GM21367 (cell line): ENCODE results near the gene ZNF460.

Experiments used
- ATAC-seq: cut with Tn5 transposase; IDR thresholded peaks from one replicate; pipeline ENCODE4 v1.9.1; 2021; ENCODE audit not compliant: unreplicated experiment

The ZNF460 gene

GRCh38 chr19:57279418-57280164 lies 694 bp upstream of the ZNF460 start:
- ATAC-seq: peak; percentile 58

DNA sequence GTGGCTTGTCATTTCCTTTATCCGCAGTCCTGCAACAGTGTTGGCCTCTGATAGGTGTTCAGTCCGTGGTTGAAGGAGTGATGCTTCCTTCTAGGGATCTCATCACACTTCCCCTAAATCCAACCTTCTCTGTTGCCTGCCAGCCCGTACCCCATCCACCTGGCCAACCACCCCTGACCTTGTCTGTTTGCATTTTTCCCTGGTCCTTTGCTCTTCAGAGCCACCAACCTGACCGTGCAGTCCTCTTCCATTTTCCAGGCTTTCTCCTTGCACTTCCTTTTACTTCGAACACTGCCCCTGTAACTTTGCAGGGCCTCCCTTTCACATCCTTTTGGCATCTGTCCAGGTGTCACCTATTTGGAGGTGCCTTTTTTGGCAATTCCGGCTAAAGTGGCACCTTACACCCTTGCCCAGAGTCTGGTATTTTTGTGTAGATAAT lies 696 bp downstream of the ZNF460 start:
- no peak for ATAC-seq

DNA sequence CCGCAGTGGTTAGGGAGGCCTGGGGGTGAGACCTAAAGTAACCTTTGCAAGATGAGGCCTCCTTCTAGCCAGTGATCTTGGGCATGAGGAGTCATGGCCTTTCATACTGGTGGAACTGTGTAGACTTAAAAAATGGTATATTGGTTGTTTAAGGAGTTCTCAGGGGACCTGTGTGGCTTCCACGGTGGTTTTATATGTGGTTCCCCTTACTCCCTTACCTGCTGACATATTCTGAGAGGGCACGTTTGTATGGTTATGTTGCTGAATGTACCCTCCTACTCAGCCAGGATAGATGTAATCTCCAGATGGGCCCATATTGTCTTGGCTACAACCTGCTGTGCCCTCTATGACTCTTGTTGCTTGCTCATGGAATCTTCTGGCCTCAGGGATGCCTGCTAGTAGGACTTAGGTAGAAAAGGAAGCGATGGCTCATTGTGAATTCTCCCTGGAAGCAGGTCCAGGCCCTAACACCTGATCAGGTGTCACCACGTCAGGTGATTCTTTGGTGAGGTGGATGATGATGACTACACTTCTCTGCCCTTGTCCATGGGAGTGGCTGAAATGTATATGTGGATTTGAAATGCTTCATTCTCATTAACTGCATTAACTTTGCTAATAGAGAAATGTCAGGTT lies 1.8 kb downstream of the ZNF460 start:
- ATAC-seq: no peak

DNA sequence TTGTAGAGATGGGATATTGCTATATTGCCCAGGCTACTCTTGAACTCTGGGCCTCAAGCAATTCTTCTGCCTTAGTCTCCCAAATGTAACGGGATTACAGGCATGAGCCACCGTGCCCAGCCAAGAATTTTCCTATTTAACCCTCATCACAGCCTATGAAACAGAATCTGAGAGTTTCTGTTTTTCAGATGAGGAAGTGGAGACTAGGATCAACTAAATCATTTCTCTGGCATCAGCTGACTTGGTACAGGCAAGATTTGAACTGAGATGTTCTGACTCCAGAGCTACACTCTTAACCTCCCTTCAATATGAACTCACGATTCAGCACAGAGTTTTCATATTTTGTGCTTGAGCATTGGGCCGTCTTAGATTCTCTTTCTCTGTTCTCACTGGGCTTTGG lies 8.1 kb downstream of the ZNF460 start:
- ATAC-seq: no peak

- ATAC-seq: no peak
These were observed 10.7 kb downstream of the ZNF460 start for GRCh38 chr19:57290970-57291369.

DNA sequence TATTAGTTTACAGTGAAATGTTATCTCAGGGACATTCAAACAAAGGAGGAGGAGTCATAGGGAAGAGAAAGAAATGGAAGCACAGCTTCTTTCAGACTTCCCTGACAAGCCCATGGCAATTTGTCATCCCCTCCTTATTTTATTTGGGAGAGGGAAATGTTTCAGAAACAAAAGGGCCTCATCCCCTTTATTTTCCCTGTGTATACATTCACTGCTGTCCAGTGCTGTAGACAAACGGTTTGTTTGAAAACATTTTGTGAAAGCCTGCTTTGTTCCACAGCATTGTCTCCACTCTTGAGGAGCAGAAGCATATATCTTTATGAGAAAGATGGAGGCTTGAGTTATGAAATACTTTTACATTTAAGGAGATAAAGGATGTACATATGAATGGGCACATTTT lies 12.3 kb downstream of the ZNF460 start:
- no peak for ATAC-seq

GRCh38 chr19:57293719-57294118 lies 13.4 kb downstream of the ZNF460 start:
- ATAC-seq: no peak

DNA sequence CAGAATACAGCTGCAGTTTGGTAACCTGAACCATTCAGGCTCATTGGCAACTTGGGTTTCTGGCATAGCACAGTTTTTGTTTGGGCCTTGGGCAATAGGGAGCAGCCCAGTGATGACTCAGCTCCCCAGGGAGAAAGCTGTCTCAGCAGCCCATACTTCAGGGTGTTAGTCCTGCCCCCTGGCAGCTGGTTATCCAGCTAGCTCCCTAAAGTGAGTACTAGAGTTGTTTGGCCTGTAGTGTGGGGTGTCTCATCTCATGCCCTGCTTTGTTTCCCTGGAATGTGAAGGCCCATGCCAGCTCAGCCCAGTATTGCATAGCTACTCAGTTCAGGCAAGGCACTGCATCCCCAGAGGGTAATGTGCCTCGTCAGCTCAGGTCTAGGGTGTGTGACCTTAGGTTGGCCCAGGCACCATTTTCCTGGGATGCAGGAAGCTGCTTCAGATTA lies 21.8 kb downstream of the ZNF460 start:
- no peak for ATAC-seq

- no peak for ATAC-seq
These were observed 22.6 kb downstream of the ZNF460 start for GRCh38 chr19:57302727-57303401.

DNA sequence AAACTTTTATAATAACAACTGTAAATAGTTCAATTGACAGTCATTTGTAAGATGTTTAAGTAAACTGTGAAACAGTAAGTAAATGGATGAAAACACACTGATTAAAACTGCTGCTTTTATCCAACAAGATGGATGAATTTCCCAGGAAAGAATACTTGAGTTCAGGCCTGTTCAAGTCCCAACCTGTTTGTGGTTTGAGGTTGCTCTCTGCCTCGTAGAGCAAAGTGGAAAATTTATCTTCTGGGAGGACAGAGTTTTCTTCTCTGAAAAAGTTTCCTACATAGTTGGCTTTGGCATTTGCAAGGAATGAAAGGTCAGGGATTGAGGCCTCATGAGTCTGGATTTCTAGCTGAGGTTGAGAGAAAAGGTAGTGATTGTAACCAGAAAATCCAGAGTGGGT lies 24.8 kb downstream of the ZNF460 start:
- no peak for ATAC-seq

GRCh38 chr19:57308514-57308913 lies 28.2 kb downstream of the ZNF460 start:
- ATAC-seq: no peak

- ATAC-seq: no peak
These were observed 30.5 kb downstream of the ZNF460 start for GRCh38 chr19:57310792-57311191.

DNA sequence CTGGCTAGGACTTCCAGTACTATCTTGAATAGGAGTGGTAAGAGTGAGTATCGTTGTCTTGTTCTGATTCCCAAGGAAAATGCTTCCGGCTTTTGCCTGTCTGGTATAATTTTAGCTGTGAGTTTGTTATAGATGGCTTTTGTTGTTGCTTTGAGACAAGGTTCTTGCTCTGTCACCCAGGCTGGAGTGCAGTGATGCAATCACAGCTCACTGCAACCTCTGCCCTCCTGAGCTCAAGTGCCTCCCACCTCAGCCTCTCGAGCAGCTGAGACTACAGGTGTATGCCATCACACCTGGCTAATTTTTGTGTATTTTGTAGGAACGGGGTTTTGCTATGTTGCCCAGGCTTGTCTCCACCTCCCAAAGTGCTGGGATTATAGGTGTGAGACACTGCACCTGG lies 33.9 kb downstream of the ZNF460 start:
- no peak for ATAC-seq

GRCh38 chr19:57317503-57317902 lies 37.2 kb downstream of the ZNF460 start:
- no peak for ATAC-seq

DNA sequence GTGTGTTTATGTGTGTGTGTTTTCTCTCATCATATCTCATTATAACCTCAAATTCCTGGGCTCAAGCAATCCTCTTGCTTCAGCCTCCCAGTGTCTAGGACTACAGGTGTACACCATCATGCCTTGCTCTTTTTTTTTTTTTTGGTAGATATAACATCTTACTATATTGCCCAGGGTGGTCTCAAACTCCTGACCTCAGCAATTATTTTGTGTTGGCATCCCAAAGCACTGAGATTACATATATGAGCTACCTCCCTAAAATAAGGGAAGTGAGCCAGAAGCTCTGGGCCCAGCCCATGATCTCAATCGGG lies 39.5 kb downstream of the ZNF460 start:
- ATAC-seq: no peak

GRCh38 chr19:57320180-57321084 lies 40.1 kb downstream of the ZNF460 start, which contains the start of gene ZNF543:
Gene ZNF543 (plus strand): TSS chr19:57320472. CDS start chr19:57320854, 382 bp downstream.
- peak; percentile 98 for ATAC-seq

- no peak for ATAC-seq
These were observed 40.8 kb downstream of the ZNF460 start for GRCh38 chr19:57321116-57321515.

DNA sequence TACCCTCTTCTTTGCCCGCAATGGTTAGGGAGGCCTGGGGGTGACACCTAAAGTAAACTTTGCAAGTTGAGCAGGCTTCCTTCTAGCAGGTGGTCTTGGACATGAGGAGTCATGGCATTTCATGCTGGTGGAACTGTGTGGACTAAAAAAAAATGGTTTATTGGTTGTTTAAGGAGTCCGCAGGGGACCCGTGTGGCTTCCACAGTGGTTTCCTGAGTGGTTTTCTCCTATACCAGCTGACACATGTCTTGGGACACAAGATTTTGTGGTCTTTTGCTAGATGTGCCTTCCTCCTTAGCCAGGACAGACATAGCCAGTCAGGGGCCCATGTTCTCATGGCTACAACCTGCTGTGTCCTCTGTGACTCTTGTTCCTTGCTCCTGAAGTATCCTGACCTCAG lies 41.5 kb downstream of the ZNF460 start:
- ATAC-seq: no peak

- ATAC-seq: no peak
These were observed 44.7 kb downstream of the ZNF460 start for GRCh38 chr19:57324992-57325391.

- ATAC-seq: no peak
These were observed 47.7 kb downstream of the ZNF460 start for GRCh38 chr19:57327993-57328392.

DNA sequence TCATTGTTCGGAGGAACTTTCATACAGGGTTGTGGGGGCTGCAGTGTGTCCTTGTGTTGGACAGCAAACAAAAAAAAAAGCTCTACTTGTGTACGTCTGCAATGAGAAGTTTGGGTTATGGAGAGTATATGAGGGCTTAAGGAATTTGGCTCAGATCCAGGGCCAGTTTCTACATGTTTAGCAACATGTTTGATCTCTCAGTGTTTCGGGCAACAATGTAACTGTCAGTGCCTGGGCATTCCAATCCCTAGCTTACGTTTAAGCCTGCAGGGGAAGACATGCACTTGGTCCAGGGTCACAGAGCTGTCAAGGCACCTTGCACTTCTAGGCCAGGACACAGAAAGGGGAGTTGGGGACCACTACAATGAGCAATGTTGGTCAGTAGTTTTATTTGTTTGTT lies 53.9 kb downstream of the ZNF460 start:
- ATAC-seq: no peak
